Measurements from ENCODE around the gene BCL2.
A peak's percentile ranks its signal among the peaks of the same experiment; 100 is the strongest.

BCL2 gene

DNA sequence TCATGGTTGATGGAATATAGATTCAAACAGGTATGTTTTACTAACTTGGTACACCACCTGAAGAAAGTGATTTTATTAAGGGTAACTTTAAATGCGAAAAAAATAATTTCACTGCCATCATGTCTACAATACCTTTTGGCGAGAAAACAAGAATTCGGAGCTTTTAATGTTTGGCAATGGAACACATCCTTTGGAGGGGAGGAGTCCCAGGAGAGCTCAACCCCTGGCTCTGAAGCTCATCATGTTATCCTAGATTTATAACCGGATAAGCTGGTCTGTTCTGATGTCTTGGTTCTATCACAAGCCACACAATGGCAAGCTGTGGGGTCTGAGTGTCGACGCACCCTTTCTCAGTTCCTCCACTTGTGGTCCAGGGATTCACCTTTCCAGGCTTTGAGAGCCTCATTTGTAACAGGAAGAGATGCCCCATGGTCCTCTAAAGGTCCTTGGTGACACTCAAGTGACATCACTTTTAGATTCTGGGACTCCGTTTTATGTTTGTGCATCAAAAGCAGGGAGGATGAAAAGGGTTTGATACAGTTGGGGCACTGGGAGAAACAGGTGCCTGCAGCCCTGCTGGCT lies 172.7 kb downstream of the BCL2 start:
- DNase-seq (ENCODE audit: low spot score) (no peak), FAIRE-seq (no peak)

DNA sequence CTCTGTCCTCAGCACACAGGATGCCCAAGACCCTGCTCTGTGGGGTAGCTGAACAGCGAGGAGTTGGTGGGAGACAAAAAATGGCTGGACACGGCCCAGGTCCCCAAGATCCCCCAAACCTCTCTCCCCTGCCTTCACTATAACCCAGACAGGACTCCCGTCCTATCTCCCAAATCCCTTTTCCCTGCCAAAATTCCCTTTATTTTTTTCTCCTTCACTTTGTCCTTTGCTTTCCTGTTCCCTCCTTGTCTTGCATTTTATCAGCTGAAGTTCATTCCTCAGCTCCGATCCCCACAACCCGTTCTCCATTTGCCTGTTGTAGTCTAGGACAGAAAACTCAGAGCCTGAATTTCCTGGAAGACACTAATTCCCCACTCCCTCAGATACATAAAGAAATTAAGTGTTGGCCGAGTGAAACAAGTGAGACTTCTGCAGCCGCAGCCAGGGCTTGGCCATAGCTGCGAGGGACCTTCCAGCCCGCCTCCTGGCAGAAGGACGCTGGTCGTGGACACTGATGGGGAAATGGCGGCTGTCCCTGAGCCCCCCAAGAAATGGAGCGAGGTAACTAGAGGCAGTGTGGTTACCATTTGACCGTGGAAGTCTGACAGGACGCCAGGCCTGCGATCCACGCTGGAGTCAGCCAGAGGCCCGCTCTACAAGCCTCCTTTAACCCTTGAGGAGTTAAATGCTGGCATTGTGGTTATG lies 173.6 kb downstream of the BCL2 start:
- no peak for DNase-seq (ENCODE audit: low spot score)
- FAIRE-seq: no peak

DNA sequence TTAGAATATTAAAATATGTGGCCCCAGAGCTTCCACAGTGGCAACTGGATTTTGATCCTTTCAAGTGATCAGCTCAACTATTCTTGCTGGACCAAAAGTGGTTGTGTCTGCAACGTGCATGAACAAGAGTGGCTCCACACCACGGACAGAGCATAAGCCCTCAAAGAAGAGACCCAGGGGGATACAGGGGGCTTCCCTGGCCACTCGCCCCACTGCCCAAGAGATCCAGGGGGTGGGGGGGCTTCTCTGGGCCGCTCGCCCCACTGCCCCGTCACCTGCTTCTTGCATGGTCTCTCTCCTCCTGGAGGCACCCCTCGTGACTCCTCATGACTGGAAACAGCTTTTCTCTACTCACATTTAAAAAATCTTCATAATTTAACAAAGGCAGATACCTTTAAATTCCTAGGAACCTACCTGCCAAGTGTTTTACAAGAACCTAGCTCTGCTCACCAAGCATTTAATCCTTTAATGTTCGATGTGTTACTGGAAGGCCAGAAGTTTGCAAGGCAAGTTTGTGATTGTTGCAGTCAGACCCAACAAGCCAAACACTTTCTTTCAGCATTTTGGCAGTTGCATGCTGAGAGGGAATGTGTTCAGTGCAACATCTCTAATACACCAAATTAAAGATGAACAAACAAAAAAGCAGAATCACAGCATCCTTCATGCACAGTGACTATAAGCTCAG lies 174.3 kb downstream of the BCL2 start:
- FAIRE-seq (no peak), DNase-seq (ENCODE audit: low spot score) (no peak)

DNA sequence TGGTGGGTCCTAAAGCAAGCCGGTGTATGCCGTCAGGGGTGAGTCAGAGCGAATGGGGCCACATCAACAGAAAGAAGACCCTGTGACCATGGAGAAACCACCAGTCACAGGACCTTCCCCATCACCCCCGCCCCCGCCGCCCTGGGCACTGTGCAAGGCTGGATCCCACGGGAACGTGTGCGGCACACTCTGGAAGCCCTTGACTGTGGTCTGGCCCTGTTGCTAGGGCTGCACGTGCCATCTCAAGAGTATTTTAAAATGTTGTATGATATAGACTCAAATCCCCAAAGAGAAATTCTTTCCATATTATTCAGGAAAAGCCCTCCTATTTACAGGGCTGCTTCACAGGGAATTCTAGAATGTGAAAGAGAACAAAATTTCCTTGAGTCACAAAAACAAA lies 174.8 kb downstream of the BCL2 start:
- DNase-seq (ENCODE audit: low spot score) (no peak), FAIRE-seq (no peak)

DNA sequence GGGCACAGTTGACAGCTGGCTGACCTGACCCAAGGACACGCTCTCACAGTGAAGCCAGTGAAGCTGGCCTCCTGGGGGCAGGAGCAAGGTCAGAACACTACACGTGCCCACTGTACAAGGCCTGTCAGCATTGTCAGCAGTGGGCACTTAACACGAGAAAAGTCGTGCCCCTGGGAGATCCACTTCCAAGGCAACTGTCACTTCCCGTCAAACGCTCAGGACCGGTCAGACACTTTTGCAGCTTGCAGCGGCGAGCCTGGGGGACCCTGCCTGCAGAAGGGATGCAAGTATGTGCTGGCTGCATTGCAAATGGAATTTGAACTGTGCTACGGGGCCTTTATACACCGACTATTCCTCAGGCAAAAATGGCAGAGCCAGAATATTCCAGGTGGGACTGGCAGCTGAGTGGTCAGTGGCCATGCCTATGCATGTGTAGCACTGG lies 176.2 kb downstream of the BCL2 start:
- DNase-seq (ENCODE audit: low spot score): no peak
- no peak for FAIRE-seq

DNA sequence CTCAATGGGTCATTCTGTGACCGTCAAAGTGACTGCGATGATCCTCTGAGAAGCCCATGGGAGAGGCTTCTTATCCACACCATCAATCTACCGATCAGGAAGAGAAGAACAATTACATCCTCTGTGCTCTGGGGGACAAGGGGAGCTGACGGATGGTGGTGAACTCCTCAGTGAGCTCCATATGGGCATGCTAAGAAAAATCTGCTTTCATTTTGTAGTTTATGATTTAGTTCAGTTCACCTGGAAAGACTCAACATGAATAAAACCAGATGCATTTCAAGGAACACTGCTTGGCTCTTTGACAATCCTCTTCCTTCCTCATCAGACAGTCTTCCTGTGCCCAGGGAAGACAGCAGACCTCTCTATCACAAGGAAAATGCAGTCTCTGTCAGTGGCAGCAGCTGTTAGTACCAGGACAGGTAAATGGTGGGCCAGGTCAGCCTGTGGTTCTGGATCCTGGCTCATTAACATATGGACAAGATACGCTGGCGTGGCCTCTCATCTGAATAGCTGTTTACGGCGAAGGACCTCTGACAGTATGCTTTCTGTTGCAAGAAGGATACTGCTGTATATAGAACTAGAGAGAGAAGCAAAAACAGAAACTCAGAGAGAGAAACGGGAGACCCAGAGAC lies 176.9 kb downstream of the BCL2 start:
- no peak for DNase-seq (ENCODE audit: low spot score)
- FAIRE-seq: no peak

DNA sequence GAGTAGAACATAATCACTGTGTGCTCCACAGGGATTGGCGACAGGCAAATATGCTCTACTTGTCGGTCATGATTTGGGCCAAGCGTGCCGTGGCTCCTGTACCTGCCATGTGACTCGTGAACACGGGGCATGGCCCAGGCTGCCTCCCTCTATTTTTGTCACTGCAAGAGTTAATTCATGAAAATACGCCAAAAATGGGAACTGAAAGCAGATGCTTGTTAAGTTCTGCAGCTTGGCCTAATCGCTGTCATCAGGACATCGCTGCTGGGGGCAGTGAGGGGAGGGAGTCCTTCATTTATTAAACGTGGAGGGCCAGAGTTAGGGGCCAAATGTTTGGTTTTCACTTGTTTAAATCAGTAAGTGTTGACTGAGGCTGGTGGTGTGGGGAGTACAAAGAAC lies 177.8 kb downstream of the BCL2 start:
- DNase-seq (ENCODE audit: low spot score) (no peak), FAIRE-seq (no peak)

DNA sequence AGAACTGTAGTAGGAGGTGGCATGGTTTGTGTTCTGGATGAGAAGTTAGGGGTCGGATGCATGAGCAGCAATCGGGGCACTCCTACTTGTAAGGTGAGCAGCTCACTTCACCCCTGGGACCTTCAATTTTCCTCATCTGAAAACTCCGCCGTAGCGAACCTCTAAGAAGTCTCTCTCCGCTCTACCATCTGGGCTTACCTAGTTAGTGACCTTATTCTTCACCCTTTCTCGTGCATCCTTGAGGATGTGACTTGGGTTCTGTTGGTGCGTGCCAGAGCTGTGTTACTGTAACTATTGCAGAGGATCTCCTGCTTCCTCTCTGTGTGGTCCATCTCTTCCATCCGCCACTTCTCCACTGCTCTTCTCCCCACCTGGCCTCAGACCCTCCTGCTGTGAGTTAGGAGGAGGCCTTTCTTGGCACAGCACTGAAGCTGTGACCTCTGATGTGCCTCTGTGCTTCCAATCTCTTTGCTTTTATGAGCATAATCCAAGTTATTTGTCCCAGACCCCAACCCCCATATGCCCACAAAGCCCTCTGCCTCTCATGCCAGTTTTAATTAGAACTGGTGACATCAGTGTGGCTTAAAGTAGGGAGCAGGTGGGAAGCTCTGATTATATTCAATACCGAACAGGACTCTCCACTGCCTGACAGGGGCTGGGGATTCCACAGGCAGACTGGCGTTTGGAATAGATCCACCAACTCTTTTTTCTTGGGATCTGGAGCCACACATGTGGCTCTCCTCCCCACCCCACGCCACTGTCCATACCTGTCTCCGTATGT lies 178.4 kb downstream of the BCL2 start:
- FAIRE-seq (no peak), DNase-seq (ENCODE audit: low spot score) (no peak)

DNA sequence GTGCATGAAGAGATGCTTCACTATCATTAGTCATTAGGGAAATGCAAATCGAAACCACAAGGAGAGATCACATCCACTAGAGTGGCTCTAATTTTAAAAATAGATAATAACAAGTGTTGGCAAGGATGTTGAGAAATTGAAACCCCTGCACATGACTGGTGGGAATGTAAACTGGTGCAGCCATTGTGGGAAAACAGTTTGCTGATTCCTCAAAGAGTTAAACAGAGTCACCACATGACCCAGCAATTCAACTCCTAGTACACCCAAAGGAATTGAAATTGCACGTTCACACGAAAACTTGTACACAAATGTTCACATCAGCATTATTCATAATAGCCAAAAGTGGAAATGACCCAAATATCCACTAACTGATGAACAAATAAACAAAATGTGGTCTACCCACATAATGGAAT lies 179.5 kb downstream of the BCL2 start:
- DNase-seq (ENCODE audit: low spot score) (no peak), FAIRE-seq (no peak)

DNA sequence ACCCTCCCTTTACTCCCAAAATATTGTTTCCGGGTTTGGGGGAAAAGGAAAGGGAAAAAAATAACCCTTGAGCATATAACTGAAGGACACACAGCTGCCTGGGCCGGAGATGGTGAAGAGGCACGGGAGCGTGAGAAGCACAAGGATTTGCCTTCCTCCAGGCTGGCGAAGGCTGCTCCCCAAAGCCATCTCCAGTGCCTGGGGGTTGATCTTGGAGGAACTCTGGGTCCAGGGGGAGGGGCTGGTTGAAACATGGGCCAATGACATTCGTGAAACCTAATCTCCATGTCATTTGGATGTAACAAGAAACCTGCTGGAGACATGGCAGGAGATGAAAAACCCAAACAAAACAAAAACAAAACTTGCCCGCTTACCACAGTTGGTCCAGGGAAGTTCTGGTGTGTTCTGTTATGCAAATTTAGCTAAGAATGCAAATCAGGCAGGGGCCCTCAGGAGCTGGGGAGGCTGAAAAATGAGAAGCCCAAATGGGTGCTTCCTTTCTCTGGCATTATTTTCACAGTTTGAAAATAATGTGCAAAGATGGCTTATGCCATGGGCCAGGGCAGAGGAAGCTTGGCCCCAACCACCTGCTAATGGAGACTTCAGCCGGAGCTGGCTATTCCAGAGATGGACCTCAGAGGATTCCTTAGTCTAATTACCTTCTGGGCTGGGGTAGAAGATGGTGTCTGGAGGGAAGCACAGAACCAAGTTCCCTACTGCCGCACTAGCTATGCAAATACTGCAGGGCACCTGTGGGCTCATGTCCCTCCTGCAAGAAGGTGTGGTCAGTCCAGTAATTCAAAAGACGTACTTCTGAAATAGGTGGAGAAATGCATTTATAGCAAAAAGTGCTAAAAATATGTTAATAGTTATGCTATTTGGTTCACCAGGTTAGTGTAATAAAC lies 180.9 kb downstream of the BCL2 start:
- DNase-seq (ENCODE audit: low spot score): no peak
- no peak for FAIRE-seq

DNA sequence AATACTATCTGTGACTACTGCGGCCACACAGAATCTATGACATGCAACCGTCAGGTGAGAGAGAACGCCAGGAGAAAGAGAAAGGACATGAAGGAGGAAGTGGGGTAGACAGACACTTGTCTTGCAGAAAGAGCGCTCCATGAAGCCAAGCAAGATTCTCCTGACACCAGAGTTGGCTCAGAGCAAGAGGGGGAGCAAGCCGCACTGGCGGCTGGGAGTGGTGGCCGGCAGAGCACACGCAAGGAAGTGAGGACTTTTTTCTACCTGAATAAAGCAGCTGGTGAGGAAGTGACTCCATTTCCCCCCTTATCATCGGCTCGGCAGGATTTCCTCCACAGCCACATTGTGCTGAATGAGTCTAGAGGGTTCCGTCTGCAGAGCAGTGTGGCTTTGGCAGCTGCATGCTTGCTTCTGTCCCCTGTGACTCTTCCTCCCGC lies 181.6 kb downstream of the BCL2 start:
- DNase-seq (ENCODE audit: low spot score): no peak
- FAIRE-seq: no peak

DNA sequence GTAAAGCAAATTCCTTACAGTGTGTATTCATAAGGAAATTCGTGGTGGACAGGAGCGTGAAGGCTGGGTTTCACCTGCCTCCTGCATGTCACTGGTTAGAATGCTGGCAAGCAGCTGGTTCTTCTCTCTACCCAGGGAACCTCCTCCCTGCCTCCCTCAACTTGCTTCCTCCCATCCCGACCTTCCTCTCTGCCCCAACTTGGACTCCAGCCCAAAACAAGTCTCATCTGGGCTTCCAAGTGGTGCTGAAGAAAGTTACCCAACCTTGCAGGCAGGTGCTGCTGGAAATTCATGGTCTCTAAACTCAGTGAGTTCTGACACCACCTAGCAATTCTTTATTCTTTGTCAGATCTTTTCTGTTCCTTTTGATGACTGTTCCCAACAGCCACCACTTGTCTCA lies 184.5 kb downstream of the BCL2 start:
- FAIRE-seq: no peak
- no peak for DNase-seq (ENCODE audit: low spot score)

DNA sequence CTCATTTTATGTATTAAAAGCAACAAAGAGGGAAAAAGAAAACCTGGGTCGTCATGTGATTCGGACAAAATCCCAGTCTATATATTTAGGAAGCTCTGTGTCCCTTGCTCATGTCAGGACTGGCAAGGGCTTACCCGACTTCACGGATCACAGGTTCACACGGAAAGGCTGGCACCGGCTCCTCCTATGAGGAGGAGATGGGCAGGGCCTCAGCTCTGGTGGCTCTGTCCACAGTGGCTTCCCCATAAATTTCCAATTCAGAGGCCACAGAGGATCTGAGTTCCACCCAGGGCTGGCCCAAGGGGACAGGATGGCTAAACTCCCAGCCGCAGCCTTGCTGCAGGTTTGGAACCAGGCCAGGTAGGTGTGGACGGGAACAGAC lies 186.8 kb downstream of the BCL2 start:
- no peak for FAIRE-seq

DNA sequence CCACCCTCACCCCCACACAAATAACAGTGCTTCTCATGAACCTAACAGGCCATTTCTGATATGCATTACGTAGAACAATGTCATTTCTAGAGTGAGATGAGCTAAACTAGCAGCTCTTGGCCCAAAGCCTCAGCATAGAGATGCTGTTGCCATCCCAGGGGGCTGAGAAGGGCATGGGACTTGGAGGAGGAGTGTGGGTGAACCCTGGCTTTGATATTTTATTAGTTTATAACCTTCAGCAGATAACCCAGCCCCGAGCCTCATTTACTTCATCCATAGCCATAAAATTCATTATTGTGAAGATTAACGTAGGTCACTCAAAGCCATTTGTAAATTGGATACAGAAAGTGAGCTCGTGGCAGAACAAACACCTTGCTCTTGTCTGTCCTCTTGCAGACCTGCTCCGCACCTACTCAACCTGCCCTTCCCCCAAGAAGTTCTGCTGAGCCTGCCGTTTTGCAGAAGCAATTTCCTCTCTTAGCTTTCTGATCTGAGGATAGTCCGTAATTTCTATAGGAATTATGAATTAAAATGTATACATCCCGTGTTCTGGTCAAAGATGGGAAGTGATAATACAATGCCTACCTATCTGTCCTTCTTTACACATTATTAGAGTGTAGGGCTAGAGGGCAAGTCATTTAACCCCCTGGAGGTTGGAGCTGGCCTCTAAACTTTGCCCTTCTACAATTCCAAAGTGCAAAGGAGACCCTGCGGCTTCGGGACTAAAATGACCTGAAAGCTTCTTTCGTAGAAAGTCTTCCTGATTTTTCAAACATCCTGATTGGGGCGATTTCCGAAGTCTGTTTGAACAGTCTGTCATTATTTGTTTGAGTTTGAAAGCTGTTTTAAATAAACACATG lies 187.4 kb downstream of the BCL2 start:
- DNase-seq (ENCODE audit: low spot score) (no peak), FAIRE-seq (no peak)

More for the DNA sequence above, 186.8 kb downstream of the BCL2 start:
- no peak for DNase-seq (ENCODE audit: low spot score)

DNA sequence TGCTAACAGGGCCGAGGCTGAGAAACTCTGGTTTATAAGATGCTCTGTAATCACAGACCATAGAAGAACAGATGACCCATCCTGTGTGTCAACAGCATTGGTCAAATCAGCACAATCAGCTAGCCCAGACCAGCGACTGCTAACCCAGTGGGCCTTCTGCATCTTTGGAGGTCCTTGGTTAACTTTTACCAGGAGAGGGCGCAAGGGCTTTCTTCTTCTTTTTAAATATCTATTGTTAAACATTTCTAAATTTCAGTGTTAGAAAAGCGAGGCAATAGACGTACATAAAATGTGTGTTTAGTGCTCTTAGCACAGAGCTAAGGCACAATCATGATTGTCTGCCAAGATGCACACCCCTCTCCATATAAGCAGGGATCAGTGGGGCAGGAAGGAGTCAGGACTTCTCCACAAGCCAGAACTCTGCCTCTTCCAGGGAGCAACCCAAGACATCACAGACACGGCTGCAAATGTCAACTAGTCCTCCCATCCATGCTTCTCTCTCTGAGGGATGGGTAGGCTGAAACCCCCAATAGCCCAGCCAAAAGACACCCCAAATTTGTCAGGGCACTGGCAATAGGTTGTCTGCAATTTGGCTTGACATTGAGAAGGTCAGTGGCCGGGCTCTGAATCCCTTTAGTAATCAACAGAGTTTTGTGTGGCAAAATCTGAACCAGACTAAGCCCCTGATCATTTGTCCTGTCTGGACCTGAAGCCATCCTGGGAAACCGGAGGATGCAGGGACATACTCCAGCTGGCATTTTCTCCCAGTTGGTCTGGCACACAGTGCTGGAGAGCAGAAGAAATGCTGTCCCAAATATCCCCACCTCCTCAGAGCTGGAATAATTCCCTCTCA lies 188.2 kb downstream of the BCL2 start:
- peak; percentile 20 for DNase-seq (ENCODE audit: low spot score)
- FAIRE-seq: no peak

DNA sequence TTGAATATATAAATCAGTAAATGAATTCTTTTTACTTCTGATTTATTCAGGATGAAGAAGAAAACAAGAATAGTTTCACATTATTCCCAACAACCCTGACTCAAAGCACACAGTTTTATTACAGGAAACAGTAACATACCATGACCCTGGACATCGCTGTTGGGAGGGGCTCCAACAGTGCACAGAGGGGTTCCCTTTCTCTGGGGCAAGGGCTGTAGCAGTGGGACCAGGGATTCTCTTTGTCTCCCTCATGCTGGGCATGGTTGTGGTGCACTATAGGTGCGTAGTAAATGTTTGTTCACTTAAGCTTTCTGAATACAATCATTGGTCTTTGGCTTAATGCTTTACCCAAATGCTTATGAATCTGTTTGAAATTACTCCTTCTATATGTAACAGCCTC lies 189.4 kb downstream of the BCL2 start:
- DNase-seq (ENCODE audit: low spot score) (no peak), FAIRE-seq (no peak)

DNA sequence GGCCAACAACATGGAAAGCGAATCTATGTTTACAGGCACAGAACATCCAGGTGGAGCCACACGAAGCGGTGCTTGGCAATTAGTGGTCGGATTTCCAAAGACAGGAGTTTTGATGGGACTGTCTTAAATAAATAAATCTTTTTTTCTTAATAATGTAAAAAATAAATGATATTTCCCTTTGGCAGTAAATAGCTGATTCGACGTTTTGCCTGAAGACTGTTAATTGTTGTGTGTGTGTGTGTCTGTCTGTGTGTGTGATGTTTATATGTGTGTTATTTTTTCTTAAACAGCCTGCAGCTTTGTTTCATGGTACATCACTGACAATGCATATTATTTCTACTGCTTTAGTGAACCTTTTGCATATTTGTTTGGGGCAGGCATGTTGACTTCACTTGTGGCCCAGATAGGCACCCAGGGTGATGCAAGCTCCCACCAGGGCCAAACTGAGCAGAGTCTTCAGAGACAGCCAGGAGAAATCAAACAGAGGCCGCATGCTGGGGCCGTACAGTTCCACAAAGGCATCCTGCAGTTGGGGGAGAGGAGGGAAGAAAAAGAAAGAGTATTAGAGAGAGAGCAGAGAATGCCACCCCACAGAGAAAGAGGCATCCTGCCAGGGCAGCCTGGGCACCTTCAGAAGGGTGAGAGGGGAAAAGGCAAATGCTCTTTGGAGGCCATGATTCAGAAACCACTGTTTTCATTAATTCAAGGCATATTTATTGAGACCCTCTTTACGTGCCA lies 191.2 kb downstream of the BCL2 start:
- DNase-seq (ENCODE audit: low spot score) (no peak), FAIRE-seq (no peak)
